Hepatocyte (in vitro differentiated cells): ENCODE data around the gene ZNF697. TPM values are rescaled to one million over a fixed set of nuclear protein-coding genes. Genes with fewer than 3 reads are reported as not detected.
"Not testable (repeated sequence)": the region's sequence is repeated elsewhere in the genome, so short reads cannot be mapped to it uniquely, and the experiment has no call there.

Experiments
- DNase-seq: peaks from one replicate; pipeline ENCODE4 v3.0.0-alpha.2; 2016; ENCODE audit warnings: low spot score
- H2AFZ ChIP-seq: fragments of 200-600 bp; sonication (generic); 2 replicates; pipeline ENCODE4 v1.6.0; 2016; ENCODE audit warnings: antibody characterized with exemption, mild to moderate bottlenecking
- H3K27ac ChIP-seq: fragments of 200-600 bp; sonication (generic); 2 replicates; pipeline ENCODE4 v1.5.1; 2016; ENCODE audit warnings: mild to moderate bottlenecking
- H3K27me3 ChIP-seq: fragments of 200-600 bp; sonication (generic); 2 replicates; pipeline ENCODE4 v1.6.1; 2016
- H3K36me3 ChIP-seq: fragments of 200-600 bp; sonication (generic); replicated peaks from 2 replicates; pipeline ENCODE4 v1.5.1; 2016; ENCODE audit warnings: low read depth; ENCODE audit not compliant: insufficient read depth
- H3K4me1 ChIP-seq: fragments of 200-600 bp; sonication (generic); 2 replicates; pipeline ENCODE4 v1.5.1; 2016; ENCODE audit warnings: mild to moderate bottlenecking, moderate library complexity; ENCODE audit not compliant: insufficient read depth
- H3K4me2 ChIP-seq: fragments of 200-600 bp; sonication (generic); 2 replicates; pipeline ENCODE4 v1.6.0; 2016
- H3K4me3 ChIP-seq: fragments of 200-600 bp; sonication (generic); 2 replicates; pipeline ENCODE4 v1.5.1; 2016; ENCODE audit warnings: mild to moderate bottlenecking
- H3K79me2 ChIP-seq: fragments of 200-600 bp; sonication (generic); 2 replicates; pipeline ENCODE4 v1.6.0; 2017; ENCODE audit warnings: mild to moderate bottlenecking
- H3K9me2 ChIP-seq: fragments of 200-600 bp; sonication (generic); replicated peaks from 2 replicates; pipeline ENCODE4 v1.6.0; 2017; ENCODE audit warnings: mild to moderate bottlenecking; ENCODE audit not compliant: insufficient read depth
- H3K9me3 ChIP-seq: fragments of 200-600 bp; sonication (generic); 2 replicates; pipeline ENCODE4 v1.5.1; 2016; ENCODE audit warnings: low read depth, mild to moderate bottlenecking
- H4K20me1 ChIP-seq: fragments of 200-600 bp; sonication (generic); 2 replicates; pipeline ENCODE4 v1.6.0; 2016; ENCODE audit warnings: mild to moderate bottlenecking; ENCODE audit not compliant: insufficient read depth, poor library complexity, severe bottlenecking
- CTCF ChIP-seq: fragments of 200-600 bp; sonication (generic); IDR thresholded peaks from 2 replicates; pipeline ENCODE4 v1.5.1; 2016; ENCODE audit warnings: antibody characterized with exemption, mild to moderate bottlenecking; ENCODE audit not compliant: poor library complexity
- EZH2 ChIP-seq: fragments of 200-600 bp; sonication (generic); IDR thresholded peaks from 2 replicates; pipeline ENCODE4 v1.6.1; 2016; ENCODE audit warnings: antibody characterized with exemption, mild to moderate bottlenecking, borderline replicate concordance
- EZH2phosphoT487 ChIP-seq: fragments of 200-600 bp; sonication (generic); IDR thresholded peaks from one replicate; pipeline ENCODE4 v1.6.1; 2018; ENCODE audit warnings: antibody characterized with exemption, mild to moderate bottlenecking, low read depth, moderate library complexity; ENCODE audit not compliant: unreplicated experiment, severe bottlenecking
- WGBS: methylation state at CpG from one replicate; pipeline ENCODE4 v1.1.6; 2016; ENCODE audit warnings: low lambda C conversion rate; ENCODE audit errors: missing lambda C conversion rate; 5-methylcytosine and 5-hydroxymethylcytosine counted together
- polyA plus RNA-seq: library from polyadenylated mRNA; unstranded; fragments of >200 nt; fragmentation: Nextera tagmentation; extraction: Ambion mirVana; gene quantifications from 2 replicates; pipeline ENCODE4 v1.2.1, GENCODE V29; 2016
- total RNA-seq: library from RNA; depleted of rRNA; stranded (reverse); fragments of >200 nt; gene quantifications from 2 replicates; pipeline ENCODE4 v1.2.3, GENCODE V29; 2014

Gene ZNF697
- total and polyA plus RNA-seq, 2 experiments from 2014 or later, result 0.58 to 7.5 TPM

GRCh38 chr1:119588621-119589020 is 59.4 kb downstream of the ZNF697 start:
- H4K20me1 ChIP-seq, result no peaks in the 10 kb centered on the region
- H3K4me2 ChIP-seq, result no peak overlapping the region
- DNase-seq, result no peak
- no peak overlapping the region for H3K27ac ChIP-seq
- H3K36me3 ChIP-seq, result no peaks in the 10 kb centered on the region
- no peaks in the 10 kb centered on the region for H3K27me3 ChIP-seq
- TF ChIP-seq CTCF, result no peak
- TF ChIP-seq EZH2phosphoT487, result no peak
- TF ChIP-seq EZH2, result no peak
- H3K4me1 ChIP-seq, result peaks cover 7% of the 10 kb centered on the region
- no peaks in the 10 kb centered on the region for H3K79me2 ChIP-seq
- no peak overlapping the region for H3K4me3 ChIP-seq
- H3K9me3 ChIP-seq, result no peaks in the 10 kb centered on the region
- H3K9me2 ChIP-seq, result no peaks in the 10 kb centered on the region
- H2AFZ ChIP-seq, result no peak overlapping the region
- WGBS, result 95% methylated on average over 5 of the region's 5 CpGs

- no peak overlapping the region for H3K4me2 ChIP-seq
- H3K9me3 ChIP-seq, result no peaks in the 10 kb centered on the region
- no peak overlapping the region for H3K4me3 ChIP-seq
- 83% methylated on average over 3 of the region's 3 CpGs for WGBS
- H3K27ac ChIP-seq, result no peak overlapping the region
- H3K79me2 ChIP-seq, result no peaks in the 10 kb centered on the region
- no peaks in the 10 kb centered on the region for H3K27me3 ChIP-seq
- TF ChIP-seq EZH2phosphoT487 (no peak), EZH2 (no peak), CTCF (no peak)
- H3K9me2 ChIP-seq, result no peaks in the 10 kb centered on the region
- H3K4me1 ChIP-seq, result peaks cover 7% of the 10 kb centered on the region
- no peaks in the 10 kb centered on the region for H3K36me3 ChIP-seq
- DNase-seq, result no peak
- H2AFZ ChIP-seq, result no peak overlapping the region
- no peaks in the 10 kb centered on the region for H4K20me1 ChIP-seq
These were observed 60.7 kb downstream of the ZNF697 start for GRCh38 chr1:119587341-119587740.

- peak overlapping the region; percentile 16 for H3K27ac ChIP-seq
- H2AFZ ChIP-seq, H3K4me2 ChIP-seq, H4K20me1 ChIP-seq, DNase-seq, H3K36me3 ChIP-seq, H3K79me2 ChIP-seq, H3K9me3 ChIP-seq, H3K27me3 ChIP-seq, H3K4me3 ChIP-seq, H3K9me2 ChIP-seq, H3K4me1 ChIP-seq: not testable (repeated sequence)
- 81% methylated on average over 2 of the region's 2 CpGs for WGBS
These were observed 62.3 kb downstream of the ZNF697 start for GRCh38 chr1:119585801-119586200.

GRCh38 chr1:119582801-119583200 is 65.3 kb downstream of the ZNF697 start:
- H3K9me2 ChIP-seq, result no peaks in the 10 kb centered on the region
- no peak overlapping the region for H3K4me2 ChIP-seq
- no peak overlapping the region for H3K4me3 ChIP-seq
- DNase-seq, result peak; percentile 78
- no peak for TF ChIP-seq EZH2
- TF ChIP-seq CTCF, result peak; percentile 56
- H4K20me1 ChIP-seq, result no peaks in the 10 kb centered on the region
- H2AFZ ChIP-seq, result no peak overlapping the region
- WGBS, result 0% methylated on average over 1 of the region's 1 CpG
- H3K36me3 ChIP-seq, result no peaks in the 10 kb centered on the region
- no peaks in the 10 kb centered on the region for H3K79me2 ChIP-seq
- H3K27ac ChIP-seq, result no peak overlapping the region
- H3K4me1 ChIP-seq, result no peaks in the 10 kb centered on the region
- H3K27me3 ChIP-seq, result no peaks in the 10 kb centered on the region
- H3K9me3 ChIP-seq, result no peaks in the 10 kb centered on the region

GRCh38 chr1:119581076-119581475 is 67.0 kb downstream of the ZNF697 start:
- not testable (repeated sequence) for H3K4me2 ChIP-seq, H3K27me3 ChIP-seq, DNase-seq, H3K36me3 ChIP-seq, H3K79me2 ChIP-seq, H3K4me3 ChIP-seq, H4K20me1 ChIP-seq, H3K27ac ChIP-seq, H3K9me3 ChIP-seq, H3K9me2 ChIP-seq, H3K4me1 ChIP-seq, H2AFZ ChIP-seq
- WGBS, result 88% methylated on average over 3 of the region's 3 CpGs
